CD4-positive, alpha-beta T cell treated with Interleukin-17A for 4 hours (primary cell): ENCODE measurements around the gene PRKG1.
"Not testable (repeated sequence)": the region's sequence is repeated elsewhere in the genome, so short reads cannot be mapped to it uniquely, and the experiment has no call there.

Experiments used
- DNase-seq: peaks from one replicate; pipeline ENCODE4 v3.0.0-alpha.2; 2020; ENCODE audit warnings: mixed read lengths

Gene PRKG1

DNA sequence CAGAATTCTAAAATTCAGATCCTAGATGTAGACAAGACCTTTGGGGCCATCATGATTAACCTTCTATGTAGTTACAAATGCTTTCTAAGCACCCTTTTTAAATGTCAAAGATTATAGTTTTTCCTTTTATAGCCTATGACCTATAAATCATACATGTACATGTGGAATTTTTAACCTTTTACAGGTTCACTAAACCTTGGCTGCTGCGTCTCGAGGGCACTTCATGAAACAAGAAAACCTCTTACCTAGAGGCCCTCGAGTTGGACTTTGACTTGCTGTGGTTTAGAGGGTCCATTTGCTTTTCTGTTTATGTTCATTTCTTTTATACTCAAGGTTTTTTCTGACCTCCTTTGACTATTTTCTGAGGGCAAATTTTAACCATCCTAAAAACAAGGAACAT, 323.0 kb downstream of the PRKG1 start:
- no peak for DNase-seq

DNA sequence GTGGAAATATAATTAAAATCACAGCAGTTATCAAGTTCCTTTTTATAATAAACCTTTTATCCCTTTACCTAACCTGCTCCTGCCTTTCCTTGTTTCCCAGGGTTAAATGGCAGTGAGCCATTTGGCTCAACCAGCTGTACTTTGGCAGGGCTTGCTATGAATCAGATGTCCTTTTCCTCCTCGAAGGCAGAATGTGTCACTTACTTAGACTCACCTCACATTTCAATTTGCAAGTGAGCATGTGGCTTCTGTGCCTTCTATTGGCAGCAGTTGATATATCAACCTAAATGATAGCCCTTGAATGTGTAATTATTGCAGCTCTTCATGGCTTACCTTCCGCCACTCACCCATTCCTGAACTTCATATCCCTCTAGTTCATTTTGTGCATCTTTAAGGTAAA, 323.4 kb downstream of the PRKG1 start:
- DNase-seq: no peak

DNA sequence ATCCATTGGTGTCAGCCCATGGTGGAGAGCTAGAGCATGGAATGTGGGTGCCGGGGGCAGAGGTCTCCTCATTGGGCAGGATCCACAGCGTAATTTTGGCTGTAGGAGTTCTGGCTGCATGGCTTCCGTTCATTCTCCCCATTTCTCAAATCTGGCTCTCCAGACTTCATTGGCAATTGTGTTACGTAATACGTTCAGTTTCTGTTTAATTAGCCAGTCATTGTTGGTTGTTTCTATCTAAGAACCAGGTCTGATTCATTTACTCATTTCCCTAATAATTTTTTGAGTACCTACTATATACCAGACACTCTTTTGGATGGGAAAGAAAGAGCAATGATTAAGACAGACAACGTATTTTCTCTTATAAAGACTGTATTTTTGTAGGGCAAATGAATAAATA, 325.6 kb downstream of the PRKG1 start:
- no peak for DNase-seq

DNA sequence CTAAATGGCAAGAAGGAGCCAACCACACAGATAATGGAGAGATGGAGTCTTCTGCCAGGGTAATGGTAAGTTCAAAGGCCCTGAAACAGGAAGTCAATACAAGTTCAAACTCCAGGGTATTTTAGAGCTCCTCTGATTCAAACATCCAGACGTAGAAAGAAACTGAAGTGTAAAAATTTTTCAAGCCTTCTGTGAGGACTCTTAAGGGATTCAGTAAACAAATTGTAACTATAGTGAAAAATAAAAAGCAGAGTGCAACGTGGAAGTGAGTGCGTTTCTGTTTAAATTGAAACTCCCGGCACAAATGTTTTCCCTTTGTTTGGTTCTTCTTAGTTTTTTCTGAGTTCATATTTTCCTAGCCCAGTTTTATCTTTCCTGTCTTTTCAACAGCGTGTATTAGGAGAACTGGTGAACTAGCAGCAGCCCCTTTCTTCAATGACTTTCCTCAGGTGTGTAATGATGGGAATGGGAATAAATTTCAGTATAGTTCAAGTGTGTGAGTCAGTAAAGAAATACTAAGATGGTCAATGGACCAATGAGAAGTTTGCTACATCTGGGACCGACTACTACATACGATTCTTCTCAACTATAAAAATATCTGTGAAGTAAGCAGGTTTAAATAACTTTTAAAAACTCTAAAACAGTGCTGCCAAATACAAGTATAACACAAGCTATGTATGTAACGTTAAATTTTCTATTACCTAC, 326.3 kb downstream of the PRKG1 start:
- no peak for DNase-seq

DNA sequence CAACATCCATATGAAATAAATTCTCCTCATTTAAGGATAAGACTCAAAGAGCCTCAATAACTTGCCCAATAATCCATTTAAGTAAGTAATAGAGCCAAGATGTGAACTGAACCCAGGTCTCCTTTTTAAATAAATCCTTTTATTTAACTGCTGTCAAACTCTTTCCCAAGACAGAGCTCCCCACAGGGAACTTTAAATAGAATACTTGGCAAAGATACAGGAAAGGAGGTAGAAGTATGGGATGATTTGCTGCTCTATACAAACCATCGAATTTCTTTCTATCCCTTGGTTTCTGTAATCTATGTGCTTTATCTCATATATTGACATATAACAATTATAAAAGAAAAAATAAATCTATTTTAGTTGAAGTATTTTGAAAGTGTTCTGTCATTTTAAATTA, 329.2 kb downstream of the PRKG1 start:
- no peak for DNase-seq

- DNase-seq: no peak
Measured at GRCh38 chr10:51405580-51406351, 331.5 kb downstream of the PRKG1 start.

DNA sequence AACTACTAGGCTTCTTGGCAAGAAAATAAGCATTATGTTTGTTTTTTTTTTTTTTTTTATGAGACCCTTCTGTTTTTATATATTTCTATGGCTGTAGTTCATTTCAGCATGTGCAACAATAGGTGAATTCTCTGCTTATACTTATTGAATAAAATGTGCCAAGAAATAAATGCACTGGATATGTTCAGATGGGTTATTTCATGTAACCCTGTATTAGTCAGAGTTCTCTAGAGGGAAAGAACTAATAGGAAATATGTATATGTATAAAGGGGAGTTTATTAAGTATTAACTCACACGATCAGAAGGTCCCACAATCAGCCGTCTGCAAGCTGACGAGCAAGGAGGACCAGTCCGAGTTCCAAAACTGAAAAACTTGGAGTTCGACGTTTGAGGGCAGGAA, 332.3 kb downstream of the PRKG1 start:
- no peak for DNase-seq

- no peak for DNase-seq
Measured at GRCh38 chr10:51416494-51416893, 342.2 kb downstream of the PRKG1 start.

DNA sequence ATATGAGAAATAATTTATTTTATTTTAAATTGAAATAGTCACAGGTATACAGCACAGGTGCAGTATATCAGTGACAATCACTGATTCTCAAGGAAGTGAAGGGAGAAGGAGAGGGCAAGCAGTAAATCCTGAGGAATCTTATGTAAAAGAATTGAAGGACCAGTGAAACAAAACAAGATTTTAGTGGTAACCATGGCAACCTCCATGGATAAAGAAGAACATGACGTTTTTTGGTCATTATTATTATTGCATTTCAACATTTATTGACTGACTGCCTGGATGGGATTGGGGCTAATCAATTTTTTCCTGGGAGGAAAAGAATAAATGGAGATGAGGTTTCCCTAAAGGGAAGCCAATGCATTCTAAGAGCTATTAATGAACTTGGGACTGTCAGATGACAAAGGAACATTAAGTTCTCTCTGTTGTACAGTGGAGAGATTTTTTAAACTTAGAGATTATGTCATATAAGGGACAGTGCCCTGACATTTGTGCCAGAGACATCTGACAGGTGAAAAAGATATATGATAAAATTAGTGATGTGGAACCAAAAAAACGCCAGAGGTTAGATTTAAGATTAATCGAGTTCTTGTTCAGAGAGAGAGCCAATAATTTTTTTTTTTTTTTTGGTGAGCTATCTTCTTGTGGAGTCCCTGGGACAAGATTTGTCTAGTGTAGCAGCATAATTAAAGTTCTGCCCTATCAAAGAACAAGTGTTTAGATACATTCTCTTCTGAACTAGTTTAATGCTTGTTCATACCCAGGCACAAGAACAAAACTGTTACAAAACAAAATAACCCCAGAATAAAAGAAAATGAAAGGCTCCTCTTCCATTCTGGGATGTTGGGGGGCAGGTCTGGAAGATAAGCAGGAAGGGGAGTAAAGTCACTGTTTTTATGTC, 345.2 kb downstream of the PRKG1 start:
- DNase-seq: no peak

DNA sequence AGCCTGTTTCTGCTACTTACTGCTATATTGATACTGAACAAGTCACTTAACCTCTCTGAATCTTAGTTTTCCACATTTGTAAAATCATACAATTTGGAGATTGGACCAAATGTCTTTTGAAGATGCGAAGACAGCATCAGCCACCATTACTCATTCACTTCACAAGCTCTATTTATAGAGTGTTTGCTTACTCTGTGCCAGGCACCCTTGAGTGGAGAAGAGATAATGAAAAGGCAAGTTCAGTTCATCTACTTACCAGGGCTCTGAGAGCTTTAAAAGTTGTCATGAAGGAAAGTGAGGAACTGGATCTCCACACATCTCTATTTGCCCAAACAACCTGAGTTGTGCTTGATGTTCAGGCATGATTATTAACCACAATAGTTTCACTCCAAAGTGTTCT, 347.6 kb downstream of the PRKG1 start:
- no peak for DNase-seq

DNA sequence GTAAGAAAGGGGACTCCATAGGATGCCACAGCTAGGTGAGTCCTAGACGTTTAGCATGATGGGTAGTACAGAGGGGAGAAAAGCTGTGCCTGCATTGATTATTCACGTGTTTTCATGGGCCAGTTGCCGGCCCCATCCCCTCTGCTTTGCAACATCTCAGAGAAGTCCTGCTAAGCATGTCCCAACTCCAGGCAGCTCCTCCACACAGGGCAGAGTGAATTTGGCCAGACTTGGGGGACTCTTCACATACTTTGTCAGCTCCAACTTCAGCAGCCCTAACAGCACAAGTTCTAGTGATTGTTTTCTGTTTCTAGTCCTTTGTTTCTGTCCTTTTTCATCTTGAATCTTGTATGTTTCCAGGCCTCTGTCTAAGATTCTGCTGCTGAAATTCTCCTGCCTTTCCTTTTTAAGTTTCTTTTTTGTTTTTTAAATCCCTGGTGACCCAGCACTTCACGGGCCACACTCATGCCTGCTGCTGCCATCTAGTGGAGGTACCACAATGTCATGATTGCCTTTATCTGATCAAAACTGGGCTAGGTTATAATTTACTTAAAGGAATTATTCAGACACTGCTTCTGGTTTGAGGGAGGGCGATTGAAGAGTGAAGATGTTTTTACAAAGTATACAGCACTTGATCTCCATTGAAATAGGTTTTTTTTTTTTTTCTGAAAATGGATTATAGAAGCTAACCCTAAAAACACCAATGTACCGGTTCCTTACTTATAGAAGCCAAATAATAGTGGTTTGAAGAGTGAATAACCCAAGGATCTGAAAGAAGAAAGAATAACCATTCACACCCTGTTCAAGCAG, 348.2 kb downstream of the PRKG1 start:
- DNase-seq: peak; percentile 11

GRCh38 chr10:51423121-51423452, 348.8 kb downstream of the PRKG1 start:
- no peak for DNase-seq

DNA sequence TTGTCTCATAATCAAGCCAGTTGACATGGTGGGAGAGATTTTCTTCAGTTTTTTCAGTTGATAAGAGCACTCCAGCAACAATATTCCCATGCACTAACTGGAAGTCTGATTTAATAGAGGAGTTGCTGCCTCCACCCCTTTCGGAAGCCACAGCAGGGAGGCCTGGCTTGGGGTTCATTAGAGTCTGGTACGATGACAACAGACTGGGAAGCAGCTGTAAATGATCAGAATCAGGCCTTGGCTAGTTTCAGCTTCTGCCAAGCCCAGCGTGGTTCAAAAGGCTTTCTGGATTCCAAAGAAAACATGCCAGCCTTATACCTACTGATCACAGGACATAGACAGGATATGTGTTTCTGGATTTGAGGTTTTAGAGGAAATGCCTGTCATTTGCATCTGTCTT, 351.1 kb downstream of the PRKG1 start:
- no peak for DNase-seq

DNA sequence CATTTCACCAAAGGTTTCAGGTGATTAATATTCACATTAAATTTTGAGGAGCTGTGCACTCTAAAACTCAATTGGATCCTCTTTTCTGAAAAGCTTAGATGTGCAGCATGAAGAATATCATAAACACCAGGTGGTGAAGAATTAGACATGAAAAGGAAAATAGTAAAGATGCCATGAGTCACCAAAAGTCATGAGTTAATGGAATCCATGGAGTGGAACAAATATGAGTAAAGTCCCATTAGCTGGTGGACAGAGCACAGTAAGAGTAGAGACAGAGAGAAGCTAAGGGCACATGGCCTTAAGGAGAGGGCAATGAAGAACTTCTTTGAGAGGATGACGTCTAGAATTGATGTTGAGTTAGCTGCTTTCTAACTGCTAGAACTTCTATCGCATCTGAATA, 353.5 kb downstream of the PRKG1 start:
- no peak for DNase-seq

DNA sequence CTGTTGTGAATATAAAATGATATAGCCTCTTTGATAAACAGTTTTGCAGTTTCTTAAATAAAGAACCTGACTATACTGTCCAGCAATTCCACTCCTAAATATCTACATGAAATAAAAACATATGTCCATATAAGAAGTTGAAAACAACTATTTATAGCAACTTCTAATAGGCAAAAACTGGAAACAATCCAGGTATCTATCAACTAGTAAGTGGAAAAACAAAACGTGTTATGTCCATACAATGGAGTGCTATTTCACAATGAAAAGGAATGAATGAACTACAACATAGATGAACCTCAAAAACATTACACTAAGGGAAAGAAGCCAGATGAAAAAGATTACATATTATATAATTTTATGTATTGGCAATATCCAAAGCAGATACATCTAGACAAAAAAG, 356.2 kb downstream of the PRKG1 start:
- DNase-seq: no peak

- DNase-seq: no peak
Measured at GRCh38 chr10:51433949-51434475, 359.7 kb downstream of the PRKG1 start.

DNA sequence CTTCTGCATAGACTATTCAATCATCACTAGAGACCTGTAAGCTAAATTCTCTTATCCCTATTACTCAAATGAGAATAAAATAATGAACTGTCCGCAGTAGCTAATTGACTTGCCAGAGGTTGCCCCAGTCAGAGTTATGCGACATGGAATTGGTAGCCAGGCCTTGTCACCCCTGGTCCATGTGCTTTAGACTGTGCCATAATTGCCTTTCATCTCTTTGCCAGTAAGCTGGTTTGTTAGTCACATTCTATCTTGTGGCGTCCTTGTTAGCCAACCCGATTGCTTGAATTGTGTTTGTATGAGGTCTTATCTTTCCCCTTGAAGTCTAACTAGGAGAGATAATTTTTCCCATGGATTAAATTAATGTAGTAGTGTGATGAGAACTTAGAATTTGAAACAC, 362.5 kb downstream of the PRKG1 start:
- no peak for DNase-seq

DNA sequence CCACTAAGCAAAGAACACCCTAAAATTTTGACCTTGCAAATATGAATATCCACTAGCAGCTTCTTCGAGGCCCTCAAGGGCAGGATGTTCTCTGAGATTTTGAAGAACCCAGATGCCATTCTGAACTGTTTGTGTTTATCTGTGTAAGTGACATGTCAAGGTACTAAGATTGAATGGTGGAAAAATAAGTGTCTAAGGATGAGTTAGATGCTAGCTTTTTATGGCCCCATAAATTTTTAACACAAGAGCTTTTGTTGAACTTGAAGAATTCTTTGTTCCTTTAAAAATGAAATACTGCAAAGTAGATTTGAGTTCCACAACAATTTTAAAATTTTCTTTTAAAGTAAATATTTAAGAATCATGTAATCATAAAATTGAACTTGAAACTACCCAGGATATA, 365.4 kb downstream of the PRKG1 start:
- no peak for DNase-seq

- no peak for DNase-seq
Measured at GRCh38 chr10:51445588-51445987, 371.3 kb downstream of the PRKG1 start.

DNA sequence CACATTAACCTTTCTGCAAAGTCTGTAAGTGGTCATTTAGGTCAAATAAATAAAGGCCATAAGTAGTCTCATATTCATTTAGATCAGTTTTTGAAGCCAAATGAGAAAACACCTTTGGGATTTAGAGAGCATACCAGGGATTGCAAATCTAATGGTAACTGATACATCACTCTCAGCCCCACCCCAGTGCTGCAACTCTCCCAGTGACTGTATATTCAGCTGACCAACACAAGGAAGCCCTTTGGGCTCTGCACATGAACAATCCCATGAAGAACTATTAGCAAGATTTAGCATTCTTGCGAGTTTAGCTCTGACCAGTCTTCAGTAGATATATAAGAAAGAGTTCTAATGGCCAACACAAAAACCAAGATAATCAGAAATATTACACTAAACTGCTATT, 372.8 kb downstream of the PRKG1 start:
- DNase-seq: no peak

- DNase-seq: not testable (repeated sequence)
Measured at GRCh38 chr10:51455762-51456161, 381.5 kb downstream of the PRKG1 start.

- no peak for DNase-seq
Measured at GRCh38 chr10:51459476-51459875, 385.2 kb downstream of the PRKG1 start.
